NB4 (cell line): Measurements from ENCODE around the gene RBM43.

Source experiments
- CTCF ChIP-seq: IDR thresholded peaks from one replicate; pipeline ENCODE4 v1.5.1; 2012; ENCODE audit warnings: low read depth, low read length
- MAX ChIP-seq: IDR thresholded peaks from 2 replicates; pipeline ENCODE4 v1.6.1; 2011; ENCODE audit warnings: low read depth, low read length
- MYC ChIP-seq: IDR thresholded peaks from 2 replicates; pipeline ENCODE4 v1.6.1; 2011; ENCODE audit warnings: low read depth, low read length
- POLR2A ChIP-seq: IDR thresholded peaks from 2 replicates; pipeline ENCODE4 v1.6.1; 2011; ENCODE audit warnings: mild to moderate bottlenecking; ENCODE audit not compliant: insufficient read length; ENCODE audit errors: extremely low read depth

- no peak for TF ChIP-seq CTCF
- no peak for TF ChIP-seq POLR2A
- TF ChIP-seq MAX = no peak
- no peak for TF ChIP-seq MYC
Observed at GRCh38 chr2:151258121-151258520, 3.5 kb downstream of the RBM43 start.
